ENCODE results near the gene RNF180. TPM values are rescaled to one million over a fixed set of nuclear protein-coding genes. Genes with fewer than 3 reads are reported as not detected.

The RNF180 gene
- total RNA-seq, 1 donor from 2014 or later = 12.2 TPM

DNA sequence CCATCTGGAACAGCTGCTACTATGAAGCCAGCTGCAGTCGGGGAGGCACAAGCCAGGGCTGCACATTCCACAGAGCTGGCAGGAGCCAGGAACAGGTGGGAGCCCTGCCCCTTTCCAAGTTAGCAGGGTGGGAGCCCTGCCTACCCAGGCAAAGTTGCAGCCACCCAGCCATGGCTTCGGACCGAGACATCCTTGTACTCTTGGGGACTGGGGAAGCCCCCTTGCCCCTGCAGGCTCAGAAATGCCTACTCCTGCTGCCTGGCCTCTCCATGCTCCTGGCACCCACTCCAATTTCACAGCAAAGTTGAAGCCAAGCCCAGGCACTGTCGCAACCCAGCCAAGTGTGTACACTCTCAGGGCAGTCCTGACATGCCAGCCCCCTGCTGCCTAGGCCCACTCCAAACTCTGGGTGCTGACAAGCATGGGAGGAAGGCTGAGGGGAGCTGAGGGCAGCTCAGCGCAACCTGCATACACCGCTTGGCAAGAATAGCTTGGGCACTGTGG lies 165.1 kb downstream of the RNF180 start:
- Histone ChIP-seq H3K4me3 (no peak overlapping the region), H3K27me3 (ENCODE audit: low read depth) (no peaks in the 10 kb centered on the region), H3K4me1 (no peaks in the 10 kb centered on the region), H3K27ac (no peak overlapping the region), H3K36me3 (peaks cover 6% of the 10 kb centered on the region), H3K9me3 (no peaks in the 10 kb centered on the region)
- TF ChIP-seq, protein P1, sequence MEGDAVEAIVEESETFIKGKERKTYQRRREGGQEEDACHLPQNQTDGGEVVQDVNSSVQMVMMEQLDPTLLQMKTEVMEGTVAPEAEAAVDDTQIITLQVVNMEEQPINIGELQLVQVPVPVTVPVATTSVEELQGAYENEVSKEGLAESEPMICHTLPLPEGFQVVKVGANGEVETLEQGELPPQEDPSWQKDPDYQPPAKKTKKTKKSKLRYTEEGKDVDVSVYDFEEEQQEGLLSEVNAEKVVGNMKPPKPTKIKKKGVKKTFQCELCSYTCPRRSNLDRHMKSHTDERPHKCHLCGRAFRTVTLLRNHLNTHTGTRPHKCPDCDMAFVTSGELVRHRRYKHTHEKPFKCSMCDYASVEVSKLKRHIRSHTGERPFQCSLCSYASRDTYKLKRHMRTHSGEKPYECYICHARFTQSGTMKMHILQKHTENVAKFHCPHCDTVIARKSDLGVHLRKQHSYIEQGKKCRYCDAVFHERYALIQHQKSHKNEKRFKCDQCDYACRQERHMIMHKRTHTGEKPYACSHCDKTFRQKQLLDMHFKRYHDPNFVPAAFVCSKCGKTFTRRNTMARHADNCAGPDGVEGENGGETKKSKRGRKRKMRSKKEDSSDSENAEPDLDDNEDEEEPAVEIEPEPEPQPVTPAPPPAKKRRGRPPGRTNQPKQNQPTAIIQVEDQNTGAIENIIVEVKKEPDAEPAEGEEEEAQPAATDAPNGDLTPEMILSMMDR (IDR thresholded peaks at IDR 0.05) = no peak
- DNase-seq (peak; percentile 49), ATAC-seq (peak; percentile 69 to 73)
- intact Hi-C loops (cut with DNase I) = no loop called here

DNA sequence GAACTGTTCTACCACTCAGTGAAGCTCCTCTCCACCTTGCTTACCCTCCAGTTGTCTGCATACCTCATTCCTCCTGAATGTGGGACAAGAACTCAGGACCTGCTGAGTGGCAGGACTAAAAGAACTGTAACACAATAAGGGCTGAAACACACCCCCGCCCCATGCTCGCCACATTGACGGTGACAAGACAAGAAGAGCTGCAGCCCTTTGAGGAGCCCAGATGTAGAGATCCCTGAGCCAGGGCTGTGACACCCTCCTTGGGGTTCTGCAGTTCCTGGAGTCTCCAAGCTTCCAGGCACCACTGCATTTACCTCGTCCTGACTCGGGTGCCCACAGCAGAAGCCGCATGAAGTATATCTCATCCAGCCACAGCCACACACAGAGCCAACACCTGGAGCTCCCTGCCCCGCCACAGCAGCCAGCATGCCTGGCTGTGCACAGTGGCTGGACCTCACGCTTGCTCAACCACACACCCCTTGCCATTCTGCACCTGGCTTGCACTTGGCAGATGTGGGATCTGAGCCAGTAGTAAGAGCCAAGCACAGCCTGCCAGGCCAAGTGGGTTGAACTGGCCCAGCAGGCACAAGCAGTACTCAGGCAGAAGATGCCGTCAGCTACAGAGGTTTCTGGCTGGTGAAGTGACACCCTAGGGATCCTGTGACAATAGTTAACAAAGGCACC lies 166.1 kb downstream of the RNF180 start:
- intact Hi-C loops (cut with DNase I) = no loop called here
- H3K9me3 ChIP-seq = no peaks in the 10 kb centered on the region
- DNase-seq (peak; percentile 59), ATAC-seq (peak; percentile 85 to 86)
- no peak overlapping the region for H3K27ac ChIP-seq
- H3K36me3 ChIP-seq = peaks cover 6% of the 10 kb centered on the region
- H3K4me1 ChIP-seq = no peaks in the 10 kb centered on the region
- H3K27me3 ChIP-seq (ENCODE audit: low read depth) = no peaks in the 10 kb centered on the region
- TF ChIP-seq, protein P1 (IDR thresholded peaks at IDR 0.05) = no peak
- H3K4me3 ChIP-seq = no peak overlapping the region

DNA sequence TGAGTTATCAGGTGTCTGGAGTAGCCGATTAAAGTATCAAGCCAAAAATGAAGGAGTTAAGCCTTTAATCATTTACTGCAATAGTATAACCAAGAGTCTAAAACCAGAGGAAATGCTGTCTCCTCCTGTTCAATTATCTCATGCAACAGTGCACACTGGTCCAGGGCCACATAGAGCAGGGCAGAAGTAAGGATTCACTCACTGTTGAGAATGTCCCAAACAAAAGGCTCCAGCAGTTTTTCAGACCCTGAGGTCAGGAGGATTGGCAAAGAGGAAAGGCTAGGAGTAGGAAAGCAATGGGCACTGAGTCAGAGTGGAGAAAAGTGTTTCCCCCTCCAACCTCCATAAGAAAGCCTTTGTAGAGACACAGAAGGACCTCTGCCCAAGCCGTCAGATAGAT lies 168.2 kb downstream of the RNF180 start:
- Histone ChIP-seq H3K4me3 (no peak overlapping the region), H3K9me3 (no peaks in the 10 kb centered on the region), H3K27ac (no peak overlapping the region), H3K36me3 (peaks cover 6% of the 10 kb centered on the region), H3K27me3 (ENCODE audit: low read depth) (no peaks in the 10 kb centered on the region), H3K4me1 (no peaks in the 10 kb centered on the region)
- intact Hi-C loops (cut with DNase I) = no loop called here
- no peak for ATAC-seq
- TF ChIP-seq, protein P1 (IDR thresholded peaks at IDR 0.05) = no peak
- no peak for DNase-seq

DNA sequence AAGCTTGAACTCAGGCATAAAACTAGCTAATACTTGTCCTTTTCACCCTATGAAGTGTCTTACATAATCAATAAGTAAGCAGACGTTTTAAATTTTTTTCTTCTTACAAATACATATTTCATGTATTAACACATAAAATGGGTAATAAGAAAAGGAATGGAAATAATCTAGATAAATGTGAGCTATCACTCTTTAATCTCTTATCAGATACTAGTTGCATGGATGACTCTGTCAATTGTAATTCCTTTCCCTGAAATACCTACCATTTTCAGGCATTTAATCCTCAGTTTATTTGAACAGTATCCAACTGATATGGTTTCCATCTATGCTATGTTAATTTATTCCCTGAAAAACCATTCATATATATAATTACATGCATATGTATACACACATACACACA lies 174.1 kb downstream of the RNF180 start:
- intact Hi-C loops (cut with DNase I) = no loop called here
- peaks cover 6% of the 10 kb centered on the region for H3K9me3 ChIP-seq
- no peaks in the 10 kb centered on the region for H3K27me3 ChIP-seq (ENCODE audit: low read depth)
- H3K4me1 ChIP-seq = no peaks in the 10 kb centered on the region
- ATAC-seq (no peak), DNase-seq (no peak)
- H3K36me3 ChIP-seq = no peaks in the 10 kb centered on the region
- H3K4me3 ChIP-seq = no peak overlapping the region
- H3K27ac ChIP-seq = no peak overlapping the region
- TF ChIP-seq, protein P1 (IDR thresholded peaks at IDR 0.05) = no peak

DNA sequence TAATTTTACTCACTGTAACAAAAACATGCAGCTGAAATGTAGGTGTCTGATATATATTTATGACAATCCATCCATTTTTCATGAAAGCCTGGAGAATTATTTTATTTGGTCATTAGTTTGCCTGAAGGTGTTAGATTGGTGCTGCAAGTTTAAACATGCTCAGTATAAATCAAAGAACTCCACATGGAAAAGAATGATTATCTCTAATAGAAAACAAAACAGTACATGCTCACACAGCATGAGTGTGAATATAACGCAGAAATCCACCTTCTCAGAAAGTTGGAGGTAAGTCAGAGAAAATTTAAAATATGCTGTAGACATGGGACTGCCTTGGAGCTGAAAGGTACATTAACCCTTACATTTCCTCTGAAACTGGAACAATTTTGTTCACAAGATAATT lies 174.7 kb downstream of the RNF180 start:
- ATAC-seq (no peak), DNase-seq (no peak)
- H3K36me3 ChIP-seq = no peaks in the 10 kb centered on the region
- no peak overlapping the region for H3K27ac ChIP-seq
- no peaks in the 10 kb centered on the region for H3K4me1 ChIP-seq
- H3K4me3 ChIP-seq = no peak overlapping the region
- no peaks in the 10 kb centered on the region for H3K27me3 ChIP-seq (ENCODE audit: low read depth)
- peaks cover 6% of the 10 kb centered on the region for H3K9me3 ChIP-seq
- intact Hi-C loops (cut with DNase I) = no loop called here
- TF ChIP-seq, protein P1 (IDR thresholded peaks at IDR 0.05) = no peak

Data from lower lobe of right lung (tissue), 2 donors.